H1 (cell line): ENCODE data around the gene MRPL16. TPM values are rescaled to one million over a fixed set of nuclear protein-coding genes. Genes with fewer than 3 reads are reported as not detected.

ENCODE experiments used
- BCL11A ChIP-seq, 2 experiments: IDR thresholded peaks; one replicate each; pipeline ENCODE4 v1.6.1; 2011; ENCODE audit warnings: low read depth in 2 of 2, low read length in 2 of 2, mild to moderate bottlenecking in 2 of 2
- CHD7 ChIP-seq: fragments of 300-600 bp; sonication (generic); IDR thresholded peaks from 2 replicates; pipeline ENCODE4 v1.7.1; 2012; ENCODE audit warnings: low read length, moderate library complexity, mild to moderate bottlenecking, inconsistent platforms; ENCODE audit not compliant: insufficient replicate concordance
- CREB1 ChIP-seq: IDR thresholded peaks from 2 replicates; pipeline ENCODE4 v1.6.1; 2012; ENCODE audit warnings: inconsistent platforms
- GTF2F1 ChIP-seq: IDR thresholded peaks from 2 replicates; pipeline ENCODE4 v1.6.1; 2012; ENCODE audit warnings: low read depth, low read length, improper control_type of control experiment, borderline replicate concordance
- MAX ChIP-seq: IDR thresholded peaks from 2 replicates; pipeline ENCODE4 v1.6.1; 2012; ENCODE audit warnings: inconsistent platforms
- RXRA ChIP-seq: IDR thresholded peaks from 2 replicates; pipeline ENCODE4 v1.6.1; 2011; ENCODE audit warnings: low read depth, mild to moderate bottlenecking, low read length, moderate library complexity; ENCODE audit not compliant: insufficient read depth
- ZNF274 ChIP-seq: IDR thresholded peaks from 2 replicates; pipeline ENCODE4 v1.7.0; 2012; ENCODE audit warnings: low read length, borderline replicate concordance; ENCODE audit errors: extremely low read depth
- polyA plus RNA-seq, 7 experiments: library from polyadenylated mRNA; depleted of rRNA in 3 of 7; stranded (reverse) in 5 of 7; unstranded in 2 of 7; fragments of >200 nt in 5 of 7; fragments of 200-250 nt in 2 of 7; gene quantifications; 1 replicate in 5 of 7; 2 replicates in 1 of 7; 4 replicates in 1 of 7; pipeline versions ENCODE4 v1.2.1 to v1.2.3, GENCODE V29; 2011 to 2013; ENCODE audit warnings: missing spikeins in 2 of 7, mixed read lengths in 2 of 7
- total RNA-seq: library from RNA; stranded (reverse); fragmentation: NEBNext Ultra II Directional; extraction: Animal tissue kit (Norgen Biotek cat#: 25700); gene quantifications from 2 replicates; pipeline ENCODE4 v1.2.1, GENCODE V29; 2021

MRPL16 gene
- total and polyA plus RNA-seq, 2 of the 8 experiments (the other 6 are each of a cell fraction or from before 2014, with no cell fraction given), result 69.2 to 79.8 TPM

- no peak for TF ChIP-seq CHD7
- no peak for TF ChIP-seq CREB1
- TF ChIP-seq MAX, result no peak
- no peak for TF ChIP-seq RXRA
- no peak for TF ChIP-seq BCL11A (IDR thresholded peaks at IDR 0.05; ENCODE audit: low read depth in 2 of 2, low read length in 2 of 2)
- no peak for TF ChIP-seq GTF2F1
- no peak for TF ChIP-seq ZNF274
Measured at GRCh38 chr11:59859673-59860072, 49.1 kb upstream of the MRPL16 start (continued).
